Measurements from ENCODE around the gene DUT. TPM values are rescaled to one million over a fixed set of nuclear protein-coding genes. Genes with fewer than 3 reads are reported as not detected.

DUT gene
- total and polyA plus RNA-seq, 9 of the 15 experiments (the other 6 are each of a cell fraction or from before 2014, with no cell fraction given) = 13.9 to 235 (median 94.9) TPM

- TF ChIP-seq ATF7 (IDR thresholded peaks at IDR 0.05) (peak; percentile 98), RBBP5 (IDR thresholded peaks at IDR 0.05; ENCODE audit: borderline replicate concordance, insufficient read depth, low read length, poor library complexity, severe bottlenecking) (peak; percentile 33), SNAPC5 (CRISPR knock-in tag; IDR thresholded peaks at IDR 0.05) (no peak), E2F4 (CRISPR knock-in tag; IDR thresholded peaks at IDR 0.05; ENCODE audit: low read depth) (peak; percentile 94), HNRNPH1 (optimal IDR thresholded peaks at IDR 0.05; ENCODE audit: low read depth, low read length) (no peak), MGA (IDR thresholded peaks at IDR 0.05) (peak; percentile 68; the same call in 1 of the 2 replicates), CXXC5 (CRISPR knock-in tag; IDR thresholded peaks at IDR 0.05) (peak; percentile 46), E2F8 (IDR thresholded peaks at IDR 0.05; ENCODE audit: low read depth, partially characterized antibody) (peak; percentile 97), ASH1L (IDR thresholded peaks at IDR 0.05; ENCODE audit: borderline replicate concordance, low read depth, partially characterized antibody) (peak; percentile 45), MBD2 (IDR thresholded peaks at IDR 0.05; ENCODE audit: borderline replicate concordance, low read depth) (peak; percentile 89)
Measured at GRCh38 chr15:48331796-48332641, 790 bp downstream of the DUT start (continued).

All from K562 (cell line).